ENCODE data around the gene PRKCB. TPM values are rescaled to one million over a fixed set of nuclear protein-coding genes. Genes with fewer than 3 reads are reported as not detected.

Gene PRKCB
- total RNA-seq, 1 donor from 2014 or later = 0.69 TPM

GRCh38 chr16:23998771-23999170, 163.0 kb downstream of the PRKCB start:
- DNase-seq = no peak
- H3K9me3 Mint-ChIP-seq (ENCODE audit: unreplicated experiment) = peaks cover 2% of the 10 kb centered on the region
- H3K27me3 Mint-ChIP-seq (ENCODE audit: unreplicated experiment) = no peaks in the 10 kb centered on the region
- no peak overlapping the region for H3K4me3 Mint-ChIP-seq (ENCODE audit: unreplicated experiment)
- H3K27ac Mint-ChIP-seq (ENCODE audit: unreplicated experiment) = no peak overlapping the region
- TF ChIP-seq, protein P1, sequence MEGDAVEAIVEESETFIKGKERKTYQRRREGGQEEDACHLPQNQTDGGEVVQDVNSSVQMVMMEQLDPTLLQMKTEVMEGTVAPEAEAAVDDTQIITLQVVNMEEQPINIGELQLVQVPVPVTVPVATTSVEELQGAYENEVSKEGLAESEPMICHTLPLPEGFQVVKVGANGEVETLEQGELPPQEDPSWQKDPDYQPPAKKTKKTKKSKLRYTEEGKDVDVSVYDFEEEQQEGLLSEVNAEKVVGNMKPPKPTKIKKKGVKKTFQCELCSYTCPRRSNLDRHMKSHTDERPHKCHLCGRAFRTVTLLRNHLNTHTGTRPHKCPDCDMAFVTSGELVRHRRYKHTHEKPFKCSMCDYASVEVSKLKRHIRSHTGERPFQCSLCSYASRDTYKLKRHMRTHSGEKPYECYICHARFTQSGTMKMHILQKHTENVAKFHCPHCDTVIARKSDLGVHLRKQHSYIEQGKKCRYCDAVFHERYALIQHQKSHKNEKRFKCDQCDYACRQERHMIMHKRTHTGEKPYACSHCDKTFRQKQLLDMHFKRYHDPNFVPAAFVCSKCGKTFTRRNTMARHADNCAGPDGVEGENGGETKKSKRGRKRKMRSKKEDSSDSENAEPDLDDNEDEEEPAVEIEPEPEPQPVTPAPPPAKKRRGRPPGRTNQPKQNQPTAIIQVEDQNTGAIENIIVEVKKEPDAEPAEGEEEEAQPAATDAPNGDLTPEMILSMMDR (IDR thresholded peaks at IDR 0.05; ENCODE audit: partially characterized antibody, unreplicated experiment) = no peak
- H3K4me1 Mint-ChIP-seq (ENCODE audit: low read depth, unreplicated experiment) = no peaks in the 10 kb centered on the region
- no peaks in the 10 kb centered on the region for H3K36me3 Mint-ChIP-seq (ENCODE audit: unreplicated experiment)

DNA sequence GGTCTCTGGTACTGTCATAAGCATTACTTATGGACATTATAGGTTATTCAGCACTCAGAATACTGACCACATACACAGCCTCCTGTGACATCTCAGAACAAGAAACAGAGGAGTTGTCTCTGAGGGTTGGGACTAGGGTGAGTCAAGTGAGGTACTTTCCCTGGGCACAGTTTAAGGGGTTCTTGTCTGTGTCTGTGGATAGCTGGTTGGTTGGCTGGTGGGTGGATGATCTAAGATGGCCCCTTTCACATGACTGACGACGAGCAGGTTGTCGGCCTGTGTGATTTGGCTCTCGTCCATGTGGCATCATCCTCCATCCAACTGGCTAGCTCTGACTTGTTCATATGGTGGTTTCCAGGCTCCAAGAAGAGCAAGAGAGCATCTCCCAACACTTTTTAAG, 163.9 kb downstream of the PRKCB start:
- Mint-ChIP-seq H3K27me3 (ENCODE audit: unreplicated experiment) (no peaks in the 10 kb centered on the region), H3K36me3 (ENCODE audit: unreplicated experiment) (no peaks in the 10 kb centered on the region), H3K9me3 (ENCODE audit: unreplicated experiment) (peaks cover 2% of the 10 kb centered on the region), H3K27ac (ENCODE audit: unreplicated experiment) (no peak overlapping the region), H3K4me3 (ENCODE audit: unreplicated experiment) (no peak overlapping the region), H3K4me1 (ENCODE audit: low read depth, unreplicated experiment) (no peaks in the 10 kb centered on the region)
- DNase-seq = no peak
- TF ChIP-seq, protein P1 (IDR thresholded peaks at IDR 0.05; ENCODE audit: partially characterized antibody, unreplicated experiment) = no peak

- H3K27me3 Mint-ChIP-seq (ENCODE audit: unreplicated experiment) = no peaks in the 10 kb centered on the region
- TF ChIP-seq, protein P1 (IDR thresholded peaks at IDR 0.05; ENCODE audit: partially characterized antibody, unreplicated experiment) = no peak
- H3K36me3 Mint-ChIP-seq (ENCODE audit: unreplicated experiment) = no peaks in the 10 kb centered on the region
- peaks cover 2% of the 10 kb centered on the region for H3K9me3 Mint-ChIP-seq (ENCODE audit: unreplicated experiment)
- no peaks in the 10 kb centered on the region for H3K4me1 Mint-ChIP-seq (ENCODE audit: low read depth, unreplicated experiment)
- DNase-seq = no peak
- no peak overlapping the region for H3K27ac Mint-ChIP-seq (ENCODE audit: unreplicated experiment)
- no peak overlapping the region for H3K4me3 Mint-ChIP-seq (ENCODE audit: unreplicated experiment)
These were observed 165.9 kb downstream of the PRKCB start for GRCh38 chr16:24001710-24002109.

DNA sequence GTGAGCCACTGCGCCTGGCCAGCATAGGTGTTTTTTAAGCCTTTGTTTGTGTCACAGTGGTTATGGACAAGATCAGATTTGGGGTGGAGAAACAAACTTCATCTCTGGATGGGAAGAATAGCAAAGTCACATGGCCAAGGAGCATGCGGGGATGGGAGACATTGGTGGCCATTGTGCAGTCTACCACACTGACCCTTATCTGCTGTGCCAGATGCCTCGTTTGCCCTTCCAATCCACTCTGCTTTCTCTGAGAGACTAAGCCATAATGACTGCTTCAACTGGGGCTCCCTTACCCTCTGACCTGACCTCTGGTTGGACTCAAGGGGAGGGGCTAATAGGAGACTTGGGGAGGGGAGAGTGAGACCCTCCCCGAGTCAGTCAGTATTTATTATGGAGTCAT, 166.8 kb downstream of the PRKCB start:
- no peak for DNase-seq
- Mint-ChIP-seq H3K27ac (ENCODE audit: unreplicated experiment) (no peak overlapping the region), H3K4me1 (ENCODE audit: low read depth, unreplicated experiment) (no peaks in the 10 kb centered on the region), H3K27me3 (ENCODE audit: unreplicated experiment) (no peaks in the 10 kb centered on the region), H3K9me3 (ENCODE audit: unreplicated experiment) (peaks cover under 1% of the 10 kb centered on the region), H3K4me3 (ENCODE audit: unreplicated experiment) (no peak overlapping the region), H3K36me3 (ENCODE audit: unreplicated experiment) (no peaks in the 10 kb centered on the region)
- TF ChIP-seq, protein P1 (IDR thresholded peaks at IDR 0.05; ENCODE audit: partially characterized antibody, unreplicated experiment) = no peak

DNA sequence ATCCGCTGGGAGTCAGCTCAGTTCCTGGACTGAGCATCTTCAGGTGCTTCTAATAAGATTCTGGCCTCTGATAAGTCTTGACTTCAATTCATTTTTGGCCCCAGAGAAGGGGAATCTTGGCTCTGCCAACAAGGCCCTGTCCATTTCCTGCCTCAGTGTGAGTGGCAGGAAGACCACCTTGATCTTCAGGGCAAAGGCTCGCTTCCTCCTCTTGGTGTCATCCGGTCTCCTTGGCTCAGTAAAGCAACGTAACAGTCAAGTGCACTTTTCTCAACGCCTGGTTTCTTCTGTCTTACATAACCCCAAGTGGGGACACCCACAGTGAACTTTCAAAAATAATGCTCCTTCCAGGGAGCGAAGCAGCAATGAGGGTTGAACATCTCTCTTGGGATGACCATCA, 169.8 kb downstream of the PRKCB start:
- H3K27me3 Mint-ChIP-seq (ENCODE audit: unreplicated experiment) = no peaks in the 10 kb centered on the region
- no peak for DNase-seq
- no peak overlapping the region for H3K4me3 Mint-ChIP-seq (ENCODE audit: unreplicated experiment)
- no peaks in the 10 kb centered on the region for H3K9me3 Mint-ChIP-seq (ENCODE audit: unreplicated experiment)
- no peaks in the 10 kb centered on the region for H3K36me3 Mint-ChIP-seq (ENCODE audit: unreplicated experiment)
- TF ChIP-seq, protein P1 (IDR thresholded peaks at IDR 0.05; ENCODE audit: partially characterized antibody, unreplicated experiment) = no peak
- no peak overlapping the region for H3K27ac Mint-ChIP-seq (ENCODE audit: unreplicated experiment)
- no peaks in the 10 kb centered on the region for H3K4me1 Mint-ChIP-seq (ENCODE audit: low read depth, unreplicated experiment)
